NOMO-1 treated with dmso at 0.1 percent for 144 hours (cell line): ENCODE results near the gene RAB10.
"Not testable (repeated sequence)": the region's sequence is repeated elsewhere in the genome, so short reads cannot be mapped to it uniquely, and the experiment has no call there.

Experiments used
- DNase-seq: peaks from one replicate; lab custom pipeline; 2025; ENCODE audit not compliant: unreplicated experiment; lab: John Stamatoyannopoulos, UW

RAB10 gene

DNA sequence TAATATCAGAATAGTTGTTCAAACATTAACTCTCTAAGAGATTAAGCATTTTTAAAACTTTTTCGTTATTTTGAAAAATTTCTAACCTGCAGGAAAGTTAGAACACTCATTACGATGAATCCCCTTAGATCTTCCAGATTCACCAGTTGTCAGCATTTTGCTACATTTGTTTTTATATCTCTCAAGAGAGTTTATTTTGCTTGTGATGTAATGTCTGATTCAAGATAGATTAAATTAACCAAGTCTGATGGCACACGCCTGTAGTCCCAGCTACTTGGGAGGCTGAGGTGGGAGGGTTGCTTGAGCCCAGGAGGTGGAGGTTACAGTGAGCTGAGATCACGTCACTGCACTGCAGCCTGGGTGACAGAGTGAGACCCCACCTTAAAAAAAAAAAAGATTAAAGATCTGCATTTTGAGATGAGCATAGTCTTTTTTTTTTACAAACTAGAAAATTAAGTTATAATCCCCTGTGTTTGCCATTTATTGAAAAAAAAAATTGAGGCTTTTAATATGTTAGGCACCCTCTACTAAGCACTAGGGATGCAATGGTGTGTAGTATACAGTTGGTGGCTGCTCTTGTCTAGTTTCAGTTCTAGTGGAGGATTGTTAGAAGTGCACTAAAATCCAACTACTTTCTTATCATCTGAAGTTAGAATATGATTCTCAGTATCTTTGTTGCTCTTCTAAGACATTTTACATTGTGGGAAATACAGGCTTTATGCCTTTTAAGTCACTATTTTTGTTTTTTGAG, 20.9 kb downstream of the RAB10 start:
- DNase-seq = no peak

DNA sequence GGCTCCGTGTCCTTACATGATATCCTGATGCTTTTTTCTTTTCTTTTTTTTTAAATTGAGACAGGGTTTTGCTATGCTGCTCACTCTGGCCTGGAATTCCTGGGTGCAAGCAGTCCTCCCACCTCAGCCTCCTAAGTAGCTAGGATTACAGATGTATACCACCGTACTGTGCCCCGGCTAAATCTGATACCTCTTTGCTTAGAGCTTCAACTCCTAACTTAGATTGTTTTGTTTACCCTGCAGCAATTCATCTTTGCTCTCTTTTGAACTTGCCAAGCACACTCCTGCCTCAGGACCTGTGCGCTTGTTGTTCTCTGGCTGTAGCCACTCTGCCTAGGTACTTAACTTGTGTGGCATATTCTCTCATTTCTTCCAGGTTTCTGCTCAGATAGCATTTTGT, 24.5 kb downstream of the RAB10 start:
- DNase-seq = no peak

DNA sequence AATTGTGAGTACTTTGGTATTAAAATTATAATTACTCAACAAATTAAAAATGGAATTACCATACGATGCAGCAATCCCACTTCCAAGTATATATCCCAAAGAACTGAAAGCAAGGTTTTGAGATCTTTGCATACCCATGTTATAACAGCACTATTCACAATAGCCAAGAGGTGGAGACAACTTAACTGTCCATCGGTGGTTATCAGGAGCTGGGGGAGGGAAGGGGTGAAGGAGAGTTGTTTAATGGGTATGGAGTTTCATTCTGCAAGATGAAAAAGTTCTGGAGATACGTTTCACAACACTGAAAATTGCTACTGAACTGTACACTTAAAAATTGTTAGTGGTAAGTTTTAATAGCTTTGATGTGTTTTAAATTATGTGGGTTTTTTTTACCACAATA, 25.7 kb downstream of the RAB10 start:
- no peak for DNase-seq

DNA sequence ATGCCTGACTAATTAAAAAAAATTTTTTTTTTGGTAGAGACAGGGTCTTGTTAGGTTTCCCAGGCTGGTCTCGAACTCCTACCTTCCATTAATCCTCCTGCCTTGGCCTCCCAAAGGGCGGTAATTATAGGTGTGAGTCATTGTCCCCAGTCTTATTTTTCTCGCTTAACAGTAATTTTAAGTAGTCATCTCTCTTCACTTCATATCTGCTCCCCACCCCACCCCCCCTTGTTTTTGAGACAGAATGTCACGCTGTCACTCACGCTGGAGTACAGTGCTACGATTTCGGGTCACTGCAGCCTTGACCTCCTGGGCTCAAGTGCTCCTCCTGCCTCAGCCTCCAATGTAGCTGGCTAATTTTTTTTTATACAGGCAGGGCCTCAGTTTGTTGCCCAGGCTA, 27.7 kb downstream of the RAB10 start:
- no peak for DNase-seq

DNA sequence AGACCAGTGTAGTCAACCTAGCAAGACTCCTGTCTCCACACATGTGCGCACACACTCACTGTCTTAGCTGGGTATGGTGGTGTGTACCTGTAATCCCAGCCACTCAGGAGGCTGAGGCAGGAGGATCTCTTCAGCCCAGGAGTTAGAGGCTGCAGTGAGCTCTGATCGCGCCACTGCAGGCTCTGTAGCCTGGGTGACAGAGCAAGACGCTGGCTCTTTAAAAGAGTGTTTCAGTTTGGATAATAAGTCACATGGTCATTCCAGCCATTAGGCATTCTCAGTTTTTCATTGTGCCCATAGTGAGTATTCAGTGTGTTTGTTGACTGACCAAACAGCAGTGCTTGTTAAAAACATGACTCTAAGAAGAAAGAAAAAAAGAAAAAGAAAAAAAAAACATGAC, 31.0 kb downstream of the RAB10 start:
- no peak for DNase-seq

DNA sequence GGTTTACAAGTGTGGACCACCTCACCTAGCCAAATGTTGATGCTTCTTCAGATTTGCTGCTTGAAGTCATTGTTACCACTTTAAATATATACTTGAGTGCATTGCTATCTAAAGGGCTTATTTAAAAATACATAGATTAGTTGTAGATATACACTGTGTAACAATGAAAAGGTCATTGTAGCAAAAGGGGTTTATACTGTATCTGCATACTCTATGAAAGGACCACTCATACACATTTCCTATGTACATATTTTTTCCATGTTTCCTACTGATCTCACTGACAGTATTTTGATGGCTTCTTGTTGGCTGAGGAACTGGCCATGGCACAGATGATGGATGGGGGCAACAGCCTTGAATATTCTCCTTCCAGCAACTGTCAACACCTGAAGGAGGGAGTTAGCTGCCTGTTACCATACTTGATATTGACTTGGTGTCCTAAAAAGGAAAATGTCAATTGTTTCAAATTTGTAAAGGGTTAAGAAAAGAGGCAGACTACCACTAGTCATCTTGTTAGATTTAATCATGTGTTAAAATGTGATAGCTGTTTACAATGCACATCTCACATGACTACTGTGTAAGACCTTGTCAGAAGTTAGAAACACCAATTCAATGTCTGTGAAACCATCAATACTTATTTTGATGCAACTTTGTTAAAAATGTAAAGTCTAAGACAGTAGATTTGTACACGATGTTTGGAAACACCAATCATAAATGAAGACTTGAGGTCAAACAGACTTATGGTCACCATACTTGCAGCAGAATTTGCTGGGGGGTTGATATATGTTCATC, 33.5 kb downstream of the RAB10 start:
- DNase-seq = no peak

DNA sequence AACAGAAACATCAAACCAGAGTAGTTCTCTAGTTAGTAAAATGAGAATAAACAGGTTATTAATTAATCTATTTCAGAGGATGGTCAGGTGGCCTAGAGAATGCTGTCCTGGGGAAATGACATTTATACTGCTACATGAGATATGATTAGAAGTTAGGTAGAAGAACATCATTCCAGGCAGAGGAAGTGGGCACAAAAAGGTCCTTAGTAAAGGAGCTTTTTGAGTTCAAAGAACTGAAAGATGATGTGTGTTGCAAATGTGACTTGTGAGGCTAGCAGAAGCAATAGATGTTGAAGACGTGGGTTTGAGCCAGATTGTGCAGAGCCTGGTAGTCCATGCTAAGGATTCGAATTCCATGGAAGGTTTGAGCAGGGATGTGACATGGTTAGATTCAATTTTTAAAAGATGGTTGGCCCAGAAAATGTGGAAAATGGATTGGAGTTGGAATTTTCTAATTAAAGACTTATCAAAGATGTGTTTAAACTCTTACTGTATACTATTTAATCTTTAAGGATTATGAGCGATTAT, 34.2 kb downstream of the RAB10 start:
- DNase-seq = no peak

DNA sequence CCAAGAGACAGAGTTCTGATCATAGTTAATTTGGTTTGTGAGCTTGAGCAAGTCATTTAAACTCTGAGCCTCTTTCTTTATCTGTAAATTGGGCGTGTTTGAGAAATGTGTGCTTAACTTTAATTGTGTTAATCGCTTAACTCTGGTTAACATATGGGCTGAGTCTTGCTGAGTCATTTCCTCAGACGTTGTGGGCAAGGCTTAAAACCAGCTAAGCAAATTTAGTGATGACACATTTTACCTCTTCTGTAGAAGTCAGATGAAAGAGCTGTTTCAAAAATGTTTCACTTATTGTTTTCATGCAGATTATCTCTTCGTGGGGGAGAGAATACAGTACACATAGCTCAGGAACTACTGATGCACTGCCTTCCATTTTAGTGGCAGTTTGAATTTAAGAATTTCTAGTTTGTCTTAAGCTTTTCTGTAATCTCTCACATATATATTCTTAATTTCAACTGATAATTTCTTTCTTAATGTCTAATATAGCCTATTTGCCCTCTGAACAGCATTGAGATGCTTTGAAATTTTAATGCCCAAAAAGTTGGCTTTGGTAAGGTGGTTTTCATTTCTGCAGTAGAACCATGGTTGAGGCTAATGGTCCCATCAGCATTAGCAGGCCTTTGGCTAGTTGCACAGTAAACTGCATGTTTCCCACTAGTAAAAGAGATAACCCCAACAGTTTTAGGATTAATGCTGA, 34.9 kb downstream of the RAB10 start:
- DNase-seq = peak; percentile 72

DNA sequence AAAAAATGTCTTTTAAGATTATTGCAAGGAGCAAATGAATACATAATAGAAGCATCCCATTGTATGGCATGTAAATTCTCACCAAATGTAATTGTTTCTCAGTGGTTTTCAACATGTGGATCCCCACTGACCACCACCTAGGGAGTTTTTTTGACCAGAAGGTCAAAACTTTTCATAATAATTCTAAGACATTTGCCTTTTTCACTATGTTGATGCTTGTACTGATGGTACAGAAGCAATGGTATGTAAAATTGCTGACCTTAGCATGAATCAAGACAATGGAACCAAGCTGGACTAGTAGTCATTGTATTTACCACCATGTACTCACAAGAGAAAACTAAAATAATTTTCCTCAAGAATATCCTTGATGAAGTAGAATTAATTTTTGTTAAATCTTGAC, 36.8 kb downstream of the RAB10 start:
- DNase-seq = no peak

DNA sequence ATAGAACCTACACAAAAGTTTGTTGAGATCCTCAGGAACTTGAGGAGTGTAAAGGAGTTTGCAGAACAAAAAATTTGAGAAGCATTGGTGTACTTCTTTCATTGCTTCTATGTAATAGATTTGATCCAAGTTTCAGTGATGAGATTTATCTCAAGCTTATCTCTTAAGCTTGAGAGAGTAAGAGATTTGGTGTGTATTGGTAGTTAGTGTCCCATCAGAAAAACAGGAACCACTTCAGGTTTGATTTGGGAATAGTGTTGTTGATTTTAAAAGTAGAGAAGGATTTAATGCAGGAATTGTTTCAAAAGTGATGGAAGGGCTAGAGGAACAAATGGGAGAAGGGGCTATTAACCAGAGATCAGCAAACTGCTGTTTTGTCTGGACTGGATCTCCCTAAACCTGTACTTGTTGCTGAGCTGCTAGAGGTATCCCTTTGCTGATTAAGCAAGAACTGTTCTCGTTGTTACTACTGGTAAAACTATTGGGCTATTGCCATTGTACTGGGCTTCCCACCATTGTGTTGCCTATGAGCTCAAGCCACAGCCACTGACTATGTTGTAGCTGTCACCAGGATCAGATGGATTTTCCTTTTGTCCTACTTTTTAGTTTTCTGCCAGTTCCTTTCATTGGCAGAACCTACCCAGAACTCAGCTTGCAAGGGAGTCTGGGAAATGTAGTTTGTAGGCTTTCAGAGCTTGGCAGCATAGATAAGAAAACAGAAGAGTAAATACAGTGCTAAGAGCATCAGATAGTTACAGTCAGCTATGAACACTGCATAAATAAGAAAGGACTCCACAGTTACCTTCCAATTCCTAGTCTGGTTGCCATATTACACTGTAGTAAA, 39.3 kb downstream of the RAB10 start:
- DNase-seq = no peak

DNA sequence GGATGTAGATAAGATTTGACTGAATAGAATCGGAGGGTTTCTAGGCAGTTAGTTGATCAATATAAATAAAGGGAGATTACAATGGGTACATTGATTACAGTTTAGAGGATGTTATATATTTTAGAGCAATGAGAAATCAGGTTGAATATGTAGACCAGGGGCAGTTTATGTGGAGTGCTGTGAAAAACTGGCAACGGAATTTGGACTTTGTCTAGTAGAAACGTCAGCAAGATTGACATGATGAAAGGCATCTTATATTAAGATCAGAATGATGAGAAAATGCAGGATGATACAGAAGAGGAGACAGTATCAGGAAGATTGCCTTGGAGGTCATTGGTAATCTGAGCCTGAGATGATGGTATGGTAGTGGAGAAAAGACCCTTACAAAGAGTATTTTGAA, 39.9 kb downstream of the RAB10 start:
- DNase-seq = no peak

DNA sequence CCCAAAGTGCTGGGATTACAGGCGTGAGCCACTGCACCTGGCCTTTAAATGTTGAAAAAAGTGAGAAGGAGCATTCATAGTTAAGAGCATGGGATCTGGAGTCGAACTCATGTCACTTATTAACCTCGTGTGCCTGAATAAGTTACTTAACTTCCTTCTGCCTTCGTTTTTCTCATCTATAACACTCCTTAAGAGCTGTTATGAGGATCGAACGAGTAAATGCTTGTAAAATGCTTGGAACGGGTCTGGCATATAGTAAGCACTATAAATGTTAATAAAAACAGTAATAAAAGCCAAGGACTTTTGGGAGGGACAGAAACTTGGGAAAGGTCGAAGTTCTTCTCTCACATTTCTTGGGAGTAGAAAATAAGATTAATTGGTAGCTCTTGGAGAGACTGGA, 40.8 kb downstream of the RAB10 start:
- no peak for DNase-seq

DNA sequence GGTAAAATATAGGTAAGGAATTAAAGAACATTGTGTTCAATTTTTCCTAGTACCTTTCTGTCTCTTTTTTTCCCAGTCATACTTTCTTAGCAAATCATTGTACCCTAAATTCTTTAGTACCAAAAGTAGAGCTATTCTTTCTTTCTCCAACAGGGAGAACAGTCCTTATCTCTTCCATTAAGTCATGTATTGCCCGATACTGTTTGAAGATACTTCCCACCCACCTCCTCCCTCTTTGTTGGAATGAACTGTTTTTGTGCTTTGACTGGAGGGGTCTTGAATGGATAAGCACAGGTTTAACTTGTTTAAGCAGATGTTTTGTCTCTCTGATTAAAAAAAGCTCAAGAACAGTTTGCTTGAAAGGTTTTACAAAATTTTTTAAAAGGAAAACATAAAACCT, 41.3 kb downstream of the RAB10 start:
- no peak for DNase-seq

DNA sequence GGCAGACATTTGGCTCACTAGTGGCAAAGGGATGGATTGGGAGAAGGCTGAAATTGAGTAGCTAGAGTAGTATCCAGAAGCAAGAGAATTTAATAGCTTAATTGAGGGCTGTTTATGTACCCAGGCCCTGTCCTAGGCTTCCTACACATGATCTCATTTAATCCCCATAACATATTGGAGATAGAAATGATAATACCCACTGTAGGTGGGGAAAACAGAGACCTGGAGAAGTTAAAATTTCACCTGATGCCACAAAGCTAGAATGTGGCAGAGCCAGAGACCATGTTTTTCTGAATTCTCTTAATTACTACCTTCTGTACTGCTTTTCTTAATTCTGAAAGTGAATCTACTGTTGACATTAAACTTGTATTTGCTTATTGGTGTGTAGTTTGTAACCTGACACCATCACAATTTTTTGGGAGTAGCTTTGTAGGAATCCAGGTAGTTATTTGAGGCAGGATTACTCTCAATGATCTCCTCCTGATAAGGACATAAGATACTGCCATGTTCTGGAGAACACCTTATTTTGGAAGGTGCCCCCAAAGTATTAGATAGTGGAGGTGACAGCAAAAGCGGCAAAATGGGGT, 42.2 kb downstream of the RAB10 start:
- no peak for DNase-seq

DNA sequence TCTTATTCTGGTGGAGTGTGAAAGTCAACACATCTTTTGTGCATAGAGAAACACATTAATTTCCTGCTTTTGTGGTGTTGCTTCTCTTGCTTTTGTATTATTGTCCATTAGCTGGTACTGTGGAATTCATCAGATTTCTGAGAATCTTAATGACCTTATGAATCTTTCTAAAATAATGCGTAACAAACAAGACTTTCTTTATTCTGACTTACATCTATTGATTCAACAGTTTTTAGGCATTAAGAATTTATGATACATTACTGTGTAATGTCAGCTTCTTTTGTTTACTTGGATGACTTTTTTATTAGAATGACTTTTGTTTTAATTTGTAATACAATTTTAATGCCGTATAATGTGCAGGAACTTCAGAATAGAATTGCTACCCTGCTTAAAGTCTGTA, 43.4 kb downstream of the RAB10 start:
- DNase-seq = no peak

DNA sequence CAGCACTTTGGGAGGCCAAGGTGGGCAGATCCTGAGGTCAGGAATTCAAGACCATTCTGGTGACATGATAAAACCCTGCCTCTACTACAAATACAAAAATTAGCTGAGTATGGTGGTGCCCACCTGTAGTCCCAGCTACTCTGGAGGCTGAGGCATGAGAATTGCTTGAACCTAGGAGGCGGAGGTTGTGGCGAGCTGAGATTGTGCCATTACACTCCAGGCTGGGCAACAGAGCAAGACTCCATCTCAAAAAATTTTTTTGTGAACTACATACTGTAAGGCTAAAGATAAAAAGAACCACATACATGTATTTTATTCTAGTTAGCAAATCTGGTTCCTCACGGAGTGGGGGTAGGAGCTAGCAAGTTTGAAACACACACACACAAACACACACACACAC, 45.1 kb downstream of the RAB10 start:
- DNase-seq = no peak

DNA sequence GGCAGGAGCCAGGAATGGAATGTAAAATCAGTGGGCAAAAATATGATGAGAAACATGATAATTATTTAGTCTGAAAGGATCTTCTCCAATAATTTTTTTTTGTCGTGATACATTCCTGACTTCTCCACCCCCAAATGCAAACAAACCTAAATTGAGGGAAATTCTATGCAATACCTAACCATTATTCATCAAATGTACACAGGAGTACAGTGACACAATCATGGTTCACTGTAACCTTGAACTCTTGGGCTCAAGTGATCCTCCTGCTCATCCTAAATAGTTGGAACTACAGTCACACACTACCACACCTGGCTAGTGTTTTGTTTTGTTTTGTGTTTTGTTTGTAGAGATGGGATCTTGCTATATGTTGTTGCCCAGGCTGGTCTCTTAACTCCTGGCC, 46.5 kb downstream of the RAB10 start:
- no peak for DNase-seq

DNA sequence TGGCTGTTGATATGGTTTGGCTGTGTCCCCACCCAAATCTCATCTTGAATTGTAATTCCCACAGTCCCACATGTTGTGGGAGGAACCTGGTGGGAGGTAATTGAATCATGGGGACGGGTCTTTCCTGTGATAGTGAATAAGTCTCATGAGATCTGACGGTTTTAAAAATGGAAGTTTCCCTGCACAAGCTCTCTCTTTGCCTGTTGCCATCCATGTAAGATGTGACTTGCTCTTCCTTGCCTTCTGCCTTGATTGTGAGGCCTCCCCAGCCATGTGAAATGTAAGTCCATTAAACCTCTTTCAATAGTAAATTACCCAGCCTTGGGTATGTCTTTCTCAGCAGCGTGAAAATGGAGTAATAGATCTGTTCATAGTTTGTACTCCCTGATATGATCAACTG, 47.0 kb downstream of the RAB10 start:
- DNase-seq = not testable (repeated sequence)

DNA sequence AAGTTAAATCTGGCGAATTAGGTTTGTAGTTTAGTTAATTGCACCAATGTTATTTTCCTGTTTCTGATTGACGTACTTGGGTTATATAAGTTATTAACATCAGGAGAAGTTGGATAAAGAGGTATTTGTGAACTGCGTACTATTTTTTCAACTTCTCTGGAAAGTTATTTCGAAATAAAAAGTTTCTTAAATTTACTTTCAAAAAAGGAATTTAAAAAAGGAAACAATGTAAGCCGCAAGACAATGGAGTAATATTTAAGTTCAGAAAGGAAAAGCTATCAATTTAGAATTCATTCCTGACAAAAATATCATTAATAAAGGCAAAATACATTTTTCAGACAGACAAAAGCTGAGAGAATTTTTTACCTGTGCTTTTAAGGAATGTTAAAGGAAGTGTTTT, 47.7 kb downstream of the RAB10 start:
- no peak for DNase-seq

DNA sequence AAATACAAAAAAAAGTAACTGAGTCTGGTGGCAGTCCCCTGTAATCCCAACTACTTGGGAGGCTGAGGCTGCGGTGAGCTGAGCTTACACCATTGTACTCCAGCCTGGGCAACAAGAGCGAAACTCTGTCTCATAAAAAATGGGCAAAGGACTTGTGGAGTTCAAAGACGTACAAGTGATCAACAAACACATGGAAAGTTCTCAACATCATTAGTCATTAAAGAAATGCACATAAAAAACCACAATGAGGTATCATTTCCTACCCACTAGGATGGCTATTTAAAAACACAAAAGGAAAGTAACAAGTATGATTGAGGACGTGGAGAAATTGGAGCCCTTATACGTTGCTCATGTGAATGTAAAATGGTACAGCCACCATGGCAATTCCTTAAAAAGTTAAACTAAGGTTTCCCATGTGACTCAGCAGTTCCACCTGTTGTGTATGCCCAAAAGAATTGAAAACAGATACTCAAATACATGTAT, 52.3 kb downstream of the RAB10 start:
- DNase-seq = no peak
